Hematopoietic multipotent progenitor cell treated with erythropoietin and hydrocortisone succinate and interleukin-3 and kit ligand, for 4 days (in vitro differentiated cells): ENCODE results near the gene SNRPA.
"Not testable (repeated sequence)": the region's sequence is repeated elsewhere in the genome, so short reads cannot be mapped to it uniquely, and the experiment has no call there.

Source experiments
- DNase-seq: peaks from one replicate; pipeline ENCODE4 v3.0.0-alpha.2; 2015

Gene SNRPA

DNA sequence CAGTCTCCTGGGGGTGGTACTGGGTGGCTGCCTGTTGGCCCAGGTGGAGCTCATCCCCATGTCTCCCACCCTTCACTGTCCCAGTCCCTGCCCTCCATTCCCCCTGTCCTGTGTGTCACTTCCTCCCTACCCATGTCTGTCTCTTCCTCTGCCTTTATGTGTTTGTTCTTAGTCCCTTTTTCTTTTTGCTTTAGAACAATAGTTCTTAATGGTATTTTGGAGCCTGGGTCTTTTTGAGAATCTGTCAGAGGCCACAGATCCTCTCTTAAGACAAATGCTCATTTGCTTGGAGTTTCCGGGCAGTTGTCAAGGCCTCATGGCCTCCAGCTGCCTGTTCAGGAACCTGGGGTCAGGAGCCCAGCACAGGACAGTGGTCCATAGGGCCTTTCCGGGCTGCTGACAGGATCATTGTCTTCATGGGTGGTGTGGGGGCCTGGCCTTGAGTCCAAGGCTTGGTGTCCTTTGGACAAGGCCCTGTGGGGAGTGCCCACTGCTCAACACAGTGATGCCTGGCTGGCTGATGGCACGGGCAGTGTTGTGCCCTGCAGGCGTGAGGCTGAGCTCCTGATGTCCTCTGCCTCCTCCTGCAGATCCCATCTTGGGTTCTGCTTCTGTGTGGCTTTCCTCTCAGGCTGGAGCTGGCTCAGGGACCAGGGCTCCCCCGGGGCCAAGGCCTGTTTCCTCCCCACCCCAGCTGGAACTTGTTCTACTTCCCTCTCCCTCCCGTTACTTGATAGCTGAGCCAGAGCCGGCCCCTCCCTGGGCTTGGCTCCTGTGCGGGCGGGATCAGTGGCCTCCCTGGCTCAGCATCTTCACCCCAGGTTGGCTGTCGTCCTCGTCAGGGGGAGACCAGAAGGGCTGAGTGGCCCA is 51.5 kb downstream of the SNRPA start:
- DNase-seq: peak; percentile 47

DNA sequence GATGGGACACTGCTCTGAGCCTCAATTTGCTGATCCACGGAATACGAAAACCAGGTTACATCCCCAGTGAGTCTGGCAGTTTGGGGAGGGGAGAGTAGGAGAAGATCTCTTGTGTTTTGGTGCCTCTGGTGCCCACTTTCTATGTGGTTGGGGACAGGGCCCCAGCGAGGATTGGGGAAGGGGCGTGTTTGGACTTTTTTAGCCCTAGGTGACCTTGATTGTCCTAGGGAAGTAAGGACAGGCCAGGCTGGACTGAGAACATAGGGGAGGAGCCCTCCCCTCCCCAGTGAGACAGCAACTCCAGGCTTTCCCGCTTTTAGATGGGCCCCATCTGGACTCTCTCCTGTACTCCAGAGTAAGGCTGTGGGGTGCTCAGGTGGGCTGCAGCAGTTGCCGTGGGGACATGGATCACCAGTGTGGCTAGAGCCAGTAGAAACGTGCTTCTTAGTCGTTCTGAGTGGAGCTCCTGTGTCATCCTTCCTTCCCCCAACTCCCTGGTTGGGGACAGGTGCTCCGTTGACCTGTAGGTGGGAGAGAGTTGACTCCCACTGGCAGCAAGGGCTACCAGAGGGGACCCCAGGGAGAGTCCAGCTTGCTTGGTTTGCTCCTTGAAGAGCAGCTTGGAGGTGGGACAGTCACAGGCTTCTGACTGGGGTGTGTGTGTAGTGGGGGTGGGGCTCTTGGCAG is 52.3 kb downstream of the SNRPA start:
- DNase-seq: no peak

DNA sequence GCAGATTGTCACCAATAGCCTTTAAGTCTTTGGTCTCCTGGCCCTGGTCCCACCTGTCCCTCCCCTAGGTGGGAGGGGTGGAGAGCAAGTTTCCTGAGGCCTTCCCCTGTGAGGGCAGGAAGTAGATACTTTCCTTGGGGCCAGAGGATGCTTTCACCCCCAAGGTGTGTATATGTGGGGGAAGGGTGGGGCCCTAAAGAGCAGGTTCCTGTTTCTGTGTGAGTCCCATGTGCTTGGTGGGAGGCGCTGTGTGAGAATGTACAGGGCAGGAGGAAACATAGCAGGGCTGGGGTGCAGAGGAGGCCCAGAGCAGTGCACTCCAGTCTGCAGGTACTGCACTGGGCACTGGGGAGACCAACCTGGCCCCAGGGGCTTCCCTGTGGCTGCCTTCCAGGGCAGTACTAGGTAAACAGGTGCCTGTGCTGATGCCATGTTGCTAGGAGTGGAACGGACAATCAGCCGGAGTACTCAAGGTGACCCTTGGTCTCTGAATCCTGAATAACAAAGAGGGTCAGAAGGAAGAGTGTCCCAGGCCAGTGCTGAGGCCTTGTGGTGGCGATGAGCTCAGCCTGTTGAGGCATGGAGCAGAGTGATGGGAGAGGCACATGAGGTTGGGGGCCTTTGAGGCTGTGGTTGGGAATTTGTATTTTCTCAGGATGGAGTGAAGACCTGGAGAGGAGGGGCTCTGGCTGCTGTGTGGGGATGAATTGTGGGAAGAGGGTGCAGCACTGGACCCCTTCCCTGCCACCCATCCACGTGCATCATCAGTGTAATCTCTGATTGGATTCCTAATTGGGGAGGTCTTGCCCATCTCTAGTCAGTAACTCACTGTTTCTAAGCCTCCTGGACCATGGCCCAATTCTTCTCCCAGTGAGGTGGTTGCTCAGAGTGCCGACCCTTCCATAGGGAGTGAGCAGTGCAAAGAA is 53.1 kb downstream of the SNRPA start:
- DNase-seq: peak; percentile 56

DNA sequence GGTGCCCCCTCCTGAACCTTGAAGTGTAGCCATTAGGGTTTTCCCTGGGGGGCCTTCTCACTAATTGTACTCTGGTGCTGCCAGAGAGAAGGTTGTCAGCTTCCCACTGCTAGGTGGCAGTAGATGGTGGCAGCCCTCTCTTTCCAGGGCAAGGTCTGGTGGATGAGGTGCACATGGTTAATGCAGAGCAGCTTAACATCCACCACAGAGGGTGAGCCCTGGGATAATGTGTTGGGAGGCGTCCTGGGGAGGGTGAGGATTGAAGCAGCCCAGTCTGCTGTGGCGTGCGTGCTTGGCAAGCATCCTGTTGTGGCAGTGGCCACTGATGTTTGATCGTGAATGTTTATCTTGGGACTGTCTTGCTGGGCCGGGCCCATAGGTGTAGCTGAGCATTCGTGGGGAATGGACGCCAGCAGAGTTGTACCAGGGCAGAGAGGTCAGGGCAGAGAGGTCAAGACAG is 53.8 kb downstream of the SNRPA start:
- no peak for DNase-seq

DNA sequence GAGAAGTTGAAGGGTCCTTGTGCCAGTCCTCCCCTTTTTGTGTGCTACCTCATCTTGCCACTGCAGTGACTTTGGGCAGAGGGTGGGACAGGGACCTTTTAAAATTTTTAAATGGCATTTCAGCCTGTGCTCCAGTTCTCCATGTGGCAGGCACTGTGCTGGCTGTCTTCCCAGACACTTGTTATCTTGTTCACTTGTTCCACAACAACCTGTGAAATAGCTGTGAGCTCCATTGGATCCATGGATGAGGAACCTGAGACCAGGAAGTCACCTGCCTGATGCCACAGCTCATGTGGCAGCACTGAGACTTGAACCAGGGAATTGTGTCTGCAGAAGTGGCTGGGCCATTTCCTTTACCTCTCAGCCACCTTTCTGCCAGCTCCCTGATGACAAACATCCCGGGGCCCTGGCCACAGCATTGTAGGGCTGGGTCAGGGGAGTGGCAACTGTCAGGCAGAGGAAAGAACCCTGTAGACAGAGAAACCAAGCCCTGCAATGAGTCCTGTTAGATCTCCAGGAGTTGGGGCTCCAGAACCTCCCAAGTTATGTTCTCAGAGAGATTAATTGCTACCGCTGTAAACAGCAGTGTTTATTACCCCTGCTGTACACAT is 54.4 kb downstream of the SNRPA start:
- no peak for DNase-seq

DNA sequence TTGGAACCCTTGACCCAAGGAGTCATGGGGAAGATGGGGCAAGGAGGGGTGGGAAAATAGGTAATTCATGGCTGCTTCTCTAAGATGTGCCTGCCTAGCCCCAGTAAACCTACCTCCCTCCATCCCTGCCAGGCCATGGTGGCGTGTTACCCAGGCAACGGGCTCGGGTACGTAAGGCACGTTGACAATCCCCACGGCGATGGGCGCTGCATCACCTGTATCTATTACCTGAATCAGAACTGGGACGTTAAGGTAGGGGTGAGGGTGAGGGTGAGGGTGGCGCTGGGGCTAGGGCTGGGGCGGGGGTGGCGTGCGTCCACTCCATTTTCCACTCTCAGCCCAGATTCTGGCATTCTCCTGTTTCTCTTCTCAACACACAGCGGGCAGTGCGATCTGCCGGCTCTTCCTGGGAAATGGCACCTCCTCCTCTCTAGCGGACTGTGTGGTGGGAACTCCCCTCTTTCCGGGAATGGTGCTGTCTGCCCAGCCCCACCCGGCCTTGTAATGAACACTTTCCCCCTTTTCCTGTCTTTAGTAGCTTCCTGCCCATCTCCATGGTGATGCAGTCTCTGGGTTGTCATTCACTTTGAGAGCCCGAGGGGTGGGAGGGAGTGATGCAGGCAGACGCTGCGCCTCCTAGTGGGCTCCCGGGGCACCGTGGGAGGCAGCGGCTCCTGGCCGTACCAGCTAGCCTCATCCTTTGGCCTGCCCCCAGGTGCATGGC is 55.6 kb downstream of the SNRPA start:
- peak; percentile 91 for DNase-seq

DNA sequence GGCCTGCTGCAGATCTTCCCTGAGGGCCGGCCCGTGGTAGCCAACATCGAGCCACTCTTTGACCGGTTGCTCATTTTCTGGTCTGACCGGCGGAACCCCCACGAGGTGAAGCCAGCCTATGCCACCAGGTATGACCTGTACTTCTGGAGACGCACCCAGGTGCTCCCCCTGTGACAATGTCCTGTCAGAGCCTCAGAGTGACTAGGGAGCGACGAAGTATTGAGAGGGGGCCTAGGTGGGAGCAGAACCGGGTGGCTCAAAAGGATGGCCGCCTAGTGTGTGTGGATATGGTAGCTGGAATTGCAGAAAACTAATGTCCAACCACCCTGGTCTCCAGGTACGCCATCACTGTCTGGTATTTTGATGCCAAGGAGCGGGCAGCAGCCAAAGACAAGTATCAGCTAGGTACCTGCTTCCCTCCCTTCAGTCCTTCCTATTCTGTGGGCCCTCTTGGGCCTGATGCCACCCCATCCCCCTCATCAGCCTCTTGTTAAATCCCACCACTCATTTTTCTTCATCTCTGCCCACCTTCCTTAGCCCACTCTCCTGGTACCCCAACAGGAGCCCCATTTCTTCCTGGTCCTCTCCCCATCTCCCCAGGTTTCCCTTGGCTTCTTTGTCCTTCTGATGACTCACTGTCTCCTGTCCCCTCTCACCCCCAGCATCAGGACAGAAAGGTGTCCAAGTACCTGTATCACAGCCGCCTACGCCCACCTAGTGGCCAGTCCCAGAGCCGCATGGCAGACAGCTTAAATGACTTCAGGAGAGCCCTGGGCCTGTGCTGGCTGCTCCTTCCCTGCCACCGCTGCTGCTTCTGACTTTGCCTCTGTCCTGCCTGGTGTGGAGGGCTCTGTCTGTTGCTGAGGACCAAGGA is 56.4 kb downstream of the SNRPA start:
- no peak for DNase-seq

DNA sequence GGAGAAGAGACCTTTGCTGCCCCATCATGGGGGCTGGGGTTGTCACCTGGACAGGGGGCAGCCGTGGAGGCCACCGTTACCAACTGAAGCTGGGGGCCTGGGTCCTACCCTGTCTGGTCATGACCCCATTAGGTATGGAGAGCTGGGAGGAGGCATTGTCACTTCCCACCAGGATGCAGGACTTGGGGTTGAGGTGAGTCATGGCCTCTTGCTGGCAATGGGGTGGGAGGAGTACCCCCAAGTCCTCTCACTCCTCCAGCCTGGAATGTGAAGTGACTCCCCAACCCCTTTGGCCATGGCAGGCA is 57.0 kb downstream of the SNRPA start:
- DNase-seq: no peak

DNA sequence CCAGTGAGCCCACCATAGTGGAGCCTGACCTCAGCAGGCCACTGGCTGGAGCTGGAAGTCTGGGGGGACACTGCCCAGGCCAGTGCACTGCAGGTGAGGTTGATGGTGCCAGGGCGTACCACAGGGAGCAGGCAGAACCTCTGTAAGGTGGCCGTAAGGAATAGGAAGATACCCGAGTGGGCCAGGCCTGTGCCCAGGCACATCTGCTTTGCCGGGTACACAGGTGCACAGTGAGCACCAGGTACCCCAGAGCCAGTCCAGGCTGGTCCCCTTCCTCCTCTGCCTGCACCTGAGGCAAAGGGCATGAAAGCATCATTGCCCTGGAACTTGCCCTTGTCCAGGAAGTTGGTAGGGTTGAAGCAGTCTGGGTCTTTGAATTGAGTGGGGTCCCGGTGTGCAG is 57.5 kb downstream of the SNRPA start:
- no peak for DNase-seq

DNA sequence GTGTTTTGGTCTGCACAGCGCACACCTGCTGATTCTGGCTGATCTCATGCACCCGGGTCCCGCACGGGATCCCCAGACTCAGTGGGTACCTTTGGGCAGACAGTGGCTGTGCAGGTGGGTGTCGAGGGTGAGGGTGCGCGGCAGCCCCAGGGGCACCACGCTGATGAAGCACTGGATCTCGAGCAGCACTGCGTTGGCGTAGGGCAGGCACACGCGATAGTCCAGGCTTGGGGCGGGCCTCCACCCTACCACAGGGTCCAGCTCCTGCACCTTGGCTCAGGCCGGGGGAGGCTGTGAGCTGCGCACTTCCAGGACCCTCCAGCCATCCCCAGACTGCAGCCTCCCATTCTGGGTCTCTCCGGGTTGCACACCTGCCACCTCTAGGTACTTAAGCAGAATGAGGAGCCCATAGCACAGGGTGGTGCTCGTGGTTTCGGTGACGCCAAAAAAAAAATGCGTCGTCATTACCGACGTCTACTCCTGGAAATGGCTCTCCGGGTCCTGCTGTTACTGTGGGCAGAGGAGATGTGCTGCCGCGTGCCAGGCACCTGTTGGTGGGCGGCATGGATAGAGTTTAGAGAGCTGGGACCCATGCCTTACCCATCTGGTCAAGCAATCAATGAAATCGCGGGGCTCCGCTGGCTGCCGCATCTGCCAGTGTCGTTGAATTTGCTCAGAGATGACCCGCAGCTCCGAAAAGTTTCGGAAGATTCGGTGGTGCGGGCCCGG is 58.5 kb downstream of the SNRPA start:
- no peak for DNase-seq

DNA sequence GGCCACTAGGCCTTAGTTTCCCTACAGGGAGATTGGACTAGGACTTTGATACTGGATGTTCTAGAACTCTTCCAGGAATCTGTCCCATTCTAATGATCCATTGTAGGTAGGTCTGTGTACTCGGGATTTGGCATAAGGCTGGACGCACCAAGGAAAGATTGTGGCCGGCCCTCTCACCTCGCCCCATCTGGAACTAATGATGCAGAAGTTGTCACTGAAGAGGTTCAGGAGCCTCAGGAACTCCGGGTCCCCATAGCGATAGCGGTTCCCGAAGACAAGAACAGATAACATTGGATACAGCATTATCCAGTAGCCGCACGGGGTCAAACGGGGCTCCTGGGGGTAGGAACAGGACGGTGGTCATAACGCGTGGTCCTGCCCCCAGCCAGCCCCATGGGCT is 59.2 kb downstream of the SNRPA start:
- DNase-seq: no peak

DNA sequence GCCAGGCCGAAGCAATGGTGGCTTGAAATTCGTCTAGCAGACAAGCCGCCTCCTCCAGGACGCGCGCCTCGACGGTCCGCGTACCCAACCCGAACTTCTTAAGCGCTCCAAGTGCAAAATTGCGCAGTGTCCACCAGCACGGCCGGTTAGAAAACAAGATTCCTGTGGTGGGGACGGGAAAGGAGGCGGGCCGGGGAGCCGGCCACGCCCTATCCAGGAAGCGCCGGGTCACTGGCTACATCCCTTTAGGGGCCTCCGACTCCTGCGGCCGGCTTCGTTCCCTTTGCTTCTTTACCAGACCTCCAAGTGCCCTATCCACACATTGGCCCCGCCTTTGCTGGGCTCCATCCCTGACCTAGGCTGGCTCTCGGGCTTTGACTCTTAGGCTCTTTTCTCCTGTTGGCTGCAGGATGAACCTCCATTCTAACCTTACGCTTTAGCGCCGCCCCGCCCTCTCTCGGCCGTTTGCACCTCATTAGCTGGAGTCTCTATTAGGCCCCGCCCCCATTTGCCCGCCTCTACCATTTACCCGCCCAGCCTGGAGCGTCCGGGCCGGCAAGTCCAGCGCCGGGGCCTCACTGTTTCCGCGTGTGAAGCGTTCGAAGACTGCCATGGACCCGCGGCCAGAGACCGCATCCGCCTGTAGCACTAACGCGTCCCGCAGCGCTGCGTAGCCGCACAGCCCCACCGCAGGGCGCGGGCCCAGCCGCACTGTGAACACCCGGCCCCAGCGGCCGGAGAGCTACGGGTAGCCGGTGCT is 59.8 kb downstream of the SNRPA start:
- DNase-seq: peak; percentile 86

DNA sequence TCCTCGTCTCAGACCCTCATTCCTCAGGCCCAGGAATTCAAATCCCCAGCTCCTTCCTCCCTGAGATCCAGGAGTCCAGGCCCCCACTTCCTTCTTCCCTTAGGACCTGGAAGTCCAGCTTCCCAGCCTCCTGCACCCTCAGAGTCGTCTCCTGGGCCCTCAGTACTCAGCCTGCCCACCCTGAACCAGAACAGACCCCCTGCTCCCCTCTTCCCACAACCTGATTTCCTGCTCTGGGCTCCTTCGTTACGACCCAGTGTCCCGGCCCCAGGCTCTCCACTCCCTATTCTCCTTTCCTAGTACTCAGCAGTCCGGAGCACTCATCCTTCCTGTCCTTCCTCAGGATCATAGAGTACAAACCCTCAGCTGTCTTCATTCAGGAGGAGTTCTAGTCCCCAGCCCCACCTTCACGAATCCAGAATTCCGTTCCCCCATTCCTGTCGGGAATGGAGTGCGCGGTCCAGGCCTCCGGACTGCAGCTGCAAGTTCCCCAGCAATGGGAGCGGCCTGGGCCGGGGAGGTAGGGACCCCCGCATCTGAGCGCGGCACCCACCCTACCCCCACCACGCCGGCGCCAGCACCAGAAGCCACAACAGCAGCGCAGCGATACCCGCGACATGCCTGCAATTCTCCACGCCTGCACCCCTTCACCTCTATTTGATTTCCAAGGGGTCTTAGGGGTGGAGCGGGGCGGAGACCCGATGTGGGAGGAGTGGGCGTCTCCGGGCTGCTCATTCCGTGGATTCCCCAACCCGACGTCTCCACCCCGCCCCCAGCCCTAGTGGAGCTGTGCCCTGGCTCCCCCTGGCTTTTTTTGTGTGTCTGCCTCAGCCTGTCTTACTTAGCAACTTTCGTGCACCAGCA is 60.7 kb downstream of the SNRPA start:
- DNase-seq: peak; percentile 60

DNA sequence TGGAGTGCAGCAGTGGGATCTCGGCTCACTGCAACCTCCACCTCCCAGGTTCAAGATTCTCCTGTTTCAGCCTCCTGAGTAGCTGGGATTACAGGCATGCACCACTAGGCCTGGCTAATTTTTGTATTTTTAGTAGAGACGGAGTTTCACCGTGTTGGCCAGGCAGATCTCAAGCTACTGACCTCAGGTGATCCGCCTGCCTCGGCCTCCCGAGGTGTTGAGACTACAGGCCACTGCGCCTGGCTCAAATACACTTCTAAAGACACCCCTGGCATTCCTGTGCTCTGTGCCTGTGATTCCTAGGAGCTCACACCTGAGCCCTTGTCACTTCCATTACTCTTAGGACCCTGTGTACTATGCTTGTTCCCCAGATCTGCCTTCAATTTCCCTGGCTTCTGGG is 61.6 kb downstream of the SNRPA start:
- not testable (repeated sequence) for DNase-seq

DNA sequence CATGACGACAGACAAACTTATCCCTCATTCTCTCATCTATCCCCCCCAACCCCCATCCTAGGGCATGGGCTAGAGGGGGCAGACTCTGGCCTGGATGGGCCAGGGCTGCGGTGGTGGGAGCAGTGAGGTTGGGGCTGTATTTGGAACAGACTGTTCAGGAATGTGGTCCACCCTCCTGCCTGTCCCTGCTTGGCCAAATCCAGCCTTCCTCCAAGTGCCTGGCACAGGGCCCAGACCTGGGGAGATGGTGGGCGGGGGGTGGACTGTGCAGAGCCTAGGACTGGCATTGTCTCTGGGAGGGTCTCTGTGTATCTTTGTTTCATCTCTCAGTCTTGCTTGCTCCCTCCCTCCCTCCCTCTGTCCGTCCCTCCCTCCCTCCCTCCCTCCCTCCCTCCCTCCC is 62.2 kb downstream of the SNRPA start:
- no peak for DNase-seq
